ENCODE results near the gene GNG12.

GNG12 gene

DNA sequence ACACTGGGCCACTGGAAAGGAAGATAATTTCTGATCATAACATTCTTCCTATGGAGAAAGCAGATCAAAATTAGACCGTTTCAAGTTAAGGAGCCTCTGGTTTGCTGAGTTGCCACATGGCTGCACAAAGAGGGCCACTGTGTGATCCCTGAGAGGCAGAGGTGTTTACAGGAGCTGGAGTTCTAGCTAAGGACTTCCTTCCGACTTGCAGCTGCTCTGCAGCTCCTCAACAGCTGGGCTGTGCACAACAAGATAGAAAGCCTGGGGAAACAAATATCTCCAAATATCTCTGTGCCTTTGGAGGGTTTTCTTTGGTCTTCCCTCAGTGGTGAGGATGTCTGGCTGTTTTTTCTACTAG lies 121.4 kb downstream of the GNG12 start:
- in situ Hi-C loops (cut with MboI; ENCODE audit: low sequenced_read_pairs) = no loop called here

GRCh38 chr1:67711158-67711854 lies 122.0 kb downstream of the GNG12 start:
- in situ Hi-C loops (cut with MboI; ENCODE audit: low sequenced_read_pairs) = no loop called here

- in situ Hi-C loops (cut with MboI; ENCODE audit: low sequenced_read_pairs) = no loop called here
Measured at GRCh38 chr1:67710417-67710816, 122.8 kb downstream of the GNG12 start.

DNA sequence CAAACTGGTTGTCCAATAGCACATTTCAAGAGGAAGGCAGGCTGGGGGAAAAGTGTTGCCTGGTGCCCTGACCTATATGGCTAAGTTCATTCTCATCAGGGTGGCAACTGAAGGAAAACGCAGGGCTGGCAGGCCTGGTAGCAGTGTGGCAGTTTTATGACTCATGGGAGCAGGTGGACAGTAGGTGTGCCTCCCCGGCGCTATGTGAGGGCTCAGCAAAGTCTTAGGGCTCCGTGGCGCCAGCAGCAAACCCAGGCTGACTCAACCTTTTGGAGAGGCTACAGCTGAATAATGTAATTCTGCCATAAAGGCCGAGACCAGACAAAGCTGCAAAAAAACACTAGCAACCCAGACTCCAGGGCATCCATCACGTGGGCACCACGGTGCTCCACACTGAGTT lies 124.7 kb downstream of the GNG12 start:
- in situ Hi-C loops (cut with MboI; ENCODE audit: low sequenced_read_pairs) = no loop called here

- in situ Hi-C loops (cut with MboI; ENCODE audit: low sequenced_read_pairs) = no loop called here
Measured at GRCh38 chr1:67705735-67706453, 127.4 kb downstream of the GNG12 start.

- in situ Hi-C loops (cut with MboI; ENCODE audit: low sequenced_read_pairs) = no loop called here
Measured at GRCh38 chr1:67704351-67704750, 128.9 kb downstream of the GNG12 start.

- in situ Hi-C loops (cut with MboI; ENCODE audit: low sequenced_read_pairs) = no loop called here
Measured at GRCh38 chr1:67701876-67702275, 131.4 kb downstream of the GNG12 start.

DNA sequence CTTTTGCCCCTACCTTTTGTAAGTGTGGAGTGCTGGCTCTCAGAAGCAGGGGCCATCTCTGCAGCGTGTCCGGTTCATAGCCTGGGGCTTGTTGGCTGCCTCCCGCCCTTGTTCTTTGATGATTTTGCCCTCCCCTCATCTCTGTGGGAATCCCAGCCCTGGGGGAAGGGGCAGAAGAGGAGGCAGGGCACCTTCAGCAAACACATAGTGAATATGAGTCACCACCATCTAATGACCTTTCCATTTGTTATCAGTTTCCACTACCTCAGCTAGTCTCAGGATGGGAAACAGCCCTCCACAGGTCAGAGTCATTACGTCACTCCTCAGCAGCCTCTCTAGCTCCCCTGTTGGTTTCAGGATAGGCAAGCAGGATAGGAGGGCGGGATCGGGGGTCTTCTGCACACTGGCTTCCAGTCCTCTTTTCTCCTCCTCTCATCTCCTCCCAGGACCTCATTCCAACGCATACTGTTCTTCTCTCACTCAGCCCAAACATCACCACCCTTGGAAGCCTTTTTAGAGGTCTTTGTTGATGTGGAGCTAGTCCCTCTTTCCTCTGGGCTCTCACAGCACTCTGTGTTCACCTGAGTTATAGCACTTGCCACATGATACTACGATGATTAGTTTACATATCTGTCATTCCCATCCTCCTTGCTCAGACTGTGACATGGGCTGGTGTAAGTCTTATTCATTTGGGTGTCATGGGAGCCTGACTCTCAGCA lies 132.4 kb downstream of the GNG12 start:
- in situ Hi-C loops (cut with MboI; ENCODE audit: low sequenced_read_pairs) = no loop called here

DNA sequence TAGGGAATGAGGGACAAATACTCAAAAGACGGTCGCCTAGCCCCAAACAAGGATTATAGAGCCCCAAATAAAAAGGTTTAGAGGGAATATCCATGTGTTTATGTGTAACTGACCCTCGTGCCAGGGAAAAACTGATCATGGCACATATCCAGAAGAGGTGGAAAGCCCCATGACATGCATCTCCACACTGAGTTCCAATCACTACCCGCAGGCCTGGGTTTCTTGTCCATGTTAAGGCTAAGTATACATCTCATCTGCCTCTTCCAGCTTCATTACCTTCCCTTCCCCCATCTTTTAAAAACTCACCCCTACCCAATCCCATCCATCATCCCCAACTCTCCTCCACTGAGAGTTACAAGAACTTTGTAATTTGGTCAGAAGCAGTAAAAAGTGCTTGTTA lies 133.0 kb downstream of the GNG12 start:
- in situ Hi-C loops (cut with MboI; ENCODE audit: low sequenced_read_pairs) = no loop called here

DNA sequence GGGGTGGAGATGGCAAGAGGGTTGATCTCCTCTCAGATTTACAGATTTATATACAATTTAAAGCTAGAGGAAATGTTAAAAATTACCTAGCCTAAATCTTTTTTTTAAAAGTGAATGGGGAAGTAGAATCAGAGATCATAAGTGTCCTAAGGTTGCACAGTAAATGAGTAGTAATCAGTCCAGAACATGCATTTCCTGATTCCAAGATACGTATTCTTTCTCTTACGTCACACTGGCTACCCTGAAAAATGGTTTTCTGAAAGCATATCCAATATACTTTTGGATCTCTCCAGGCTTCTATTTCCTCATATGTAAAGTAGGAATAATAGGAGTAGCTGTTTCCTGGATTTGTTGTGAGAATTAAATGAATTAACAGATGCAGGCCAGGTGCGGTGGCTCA lies 136.6 kb downstream of the GNG12 start:
- in situ Hi-C loops (cut with MboI; ENCODE audit: low sequenced_read_pairs) = no loop called here

DNA sequence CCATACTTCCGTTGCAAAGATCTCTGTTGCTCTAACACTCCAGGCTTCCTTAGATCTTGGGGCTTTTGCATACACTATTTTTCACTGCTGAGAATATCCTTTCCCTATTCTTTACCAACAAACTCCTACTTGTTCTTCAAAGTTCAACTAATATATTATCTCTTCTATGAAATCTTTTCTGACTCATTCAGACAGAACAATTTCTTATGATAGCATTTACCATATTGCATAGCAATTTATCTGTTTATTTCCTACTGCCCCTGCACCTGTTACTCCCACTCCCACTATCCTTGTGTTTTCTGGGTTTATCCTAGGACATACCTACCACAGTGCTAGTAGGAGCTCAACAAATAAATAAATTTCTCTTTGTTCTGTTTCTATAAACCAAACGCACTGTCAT lies 137.3 kb downstream of the GNG12 start:
- in situ Hi-C loops (cut with MboI; ENCODE audit: low sequenced_read_pairs) = no loop called here

DNA sequence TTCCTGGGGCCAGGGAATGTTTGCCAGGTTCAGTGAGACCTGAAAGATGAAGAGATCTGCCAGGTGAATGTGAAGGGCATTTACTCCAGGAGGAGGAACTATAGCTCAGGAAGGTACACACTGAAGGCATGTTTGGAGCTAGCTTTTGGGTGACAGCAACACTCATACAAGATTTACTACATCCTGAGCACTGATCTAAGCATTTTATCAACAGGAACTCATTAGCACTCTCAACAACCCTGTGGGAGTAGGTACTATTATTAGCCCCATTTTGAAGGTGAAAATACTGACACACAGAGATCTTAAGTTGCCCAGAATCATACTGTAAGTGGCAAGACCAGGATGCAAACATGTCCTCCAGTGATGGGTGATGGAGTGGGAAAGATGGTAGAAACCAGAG lies 141.6 kb downstream of the GNG12 start:
- in situ Hi-C loops (cut with MboI; ENCODE audit: low sequenced_read_pairs) = no loop called here

GRCh38 chr1:67690411-67690810 lies 142.9 kb downstream of the GNG12 start:
- in situ Hi-C loops (cut with MboI; ENCODE audit: low sequenced_read_pairs) = no loop called here

DNA sequence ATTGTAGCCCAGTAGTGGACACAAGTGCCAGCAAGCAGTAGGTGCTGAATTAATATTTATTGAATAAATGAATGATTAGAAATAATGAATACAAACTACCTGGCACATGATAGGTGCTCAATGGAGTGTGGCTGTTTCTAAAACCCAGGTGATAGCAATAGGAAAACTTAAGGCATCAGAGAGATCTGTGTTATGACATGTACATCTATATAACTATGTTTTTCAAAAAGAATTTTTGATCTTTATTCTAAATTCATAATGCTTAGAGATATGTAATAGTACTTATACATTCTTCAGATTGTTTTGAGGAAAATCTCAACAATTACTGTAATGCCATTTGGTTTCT lies 143.3 kb downstream of the GNG12 start:
- in situ Hi-C loops (cut with MboI; ENCODE audit: low sequenced_read_pairs) = no loop called here

GRCh38 chr1:67689267-67690017 lies 143.8 kb downstream of the GNG12 start:
- in situ Hi-C loops (cut with MboI; ENCODE audit: low sequenced_read_pairs) = no loop called here

GRCh38 chr1:67688526-67689219 lies 144.6 kb downstream of the GNG12 start:
- in situ Hi-C loops (cut with MboI; ENCODE audit: low sequenced_read_pairs) = no loop called here

GRCh38 chr1:67687649-67688048 lies 145.6 kb downstream of the GNG12 start:
- in situ Hi-C loops (cut with MboI; ENCODE audit: low sequenced_read_pairs) = no loop called here

GRCh38 chr1:67687198-67687545 lies 146.1 kb downstream of the GNG12 start:
- in situ Hi-C loops (cut with MboI; ENCODE audit: low sequenced_read_pairs) = no loop called here

- in situ Hi-C loops (cut with MboI; ENCODE audit: low sequenced_read_pairs) = no loop called here
Measured at GRCh38 chr1:67686267-67687197, 146.7 kb downstream of the GNG12 start.

Measured in HL-60/S4 treated with retinoic acid at 250 ng/mL for 4 days and 3 days (cell line).